Inferior parietal cortex (tissue), 1 donor: ENCODE data around the gene ATP6V1C2.

Experiments
- DNase-seq: peaks from one replicate; pipeline ENCODE4 v3.0.0-alpha.2; 2016; ENCODE audit errors: extremely low spot score

Gene ATP6V1C2

GRCh38 chr2:10834068-10834655 lies 112.7 kb downstream of the ATP6V1C2 start:
- DNase-seq = no peak
